CD4-positive, alpha-beta T cell treated with Interleukin-2 at 100 ng/mL for 4 hours (primary cell): ENCODE data around the gene CMYA5.

ENCODE experiments used
- DNase-seq: peaks from one replicate; pipeline ENCODE4 v3.0.0-alpha.2; 2020; ENCODE audit warnings: low spot score

Gene CMYA5

DNA sequence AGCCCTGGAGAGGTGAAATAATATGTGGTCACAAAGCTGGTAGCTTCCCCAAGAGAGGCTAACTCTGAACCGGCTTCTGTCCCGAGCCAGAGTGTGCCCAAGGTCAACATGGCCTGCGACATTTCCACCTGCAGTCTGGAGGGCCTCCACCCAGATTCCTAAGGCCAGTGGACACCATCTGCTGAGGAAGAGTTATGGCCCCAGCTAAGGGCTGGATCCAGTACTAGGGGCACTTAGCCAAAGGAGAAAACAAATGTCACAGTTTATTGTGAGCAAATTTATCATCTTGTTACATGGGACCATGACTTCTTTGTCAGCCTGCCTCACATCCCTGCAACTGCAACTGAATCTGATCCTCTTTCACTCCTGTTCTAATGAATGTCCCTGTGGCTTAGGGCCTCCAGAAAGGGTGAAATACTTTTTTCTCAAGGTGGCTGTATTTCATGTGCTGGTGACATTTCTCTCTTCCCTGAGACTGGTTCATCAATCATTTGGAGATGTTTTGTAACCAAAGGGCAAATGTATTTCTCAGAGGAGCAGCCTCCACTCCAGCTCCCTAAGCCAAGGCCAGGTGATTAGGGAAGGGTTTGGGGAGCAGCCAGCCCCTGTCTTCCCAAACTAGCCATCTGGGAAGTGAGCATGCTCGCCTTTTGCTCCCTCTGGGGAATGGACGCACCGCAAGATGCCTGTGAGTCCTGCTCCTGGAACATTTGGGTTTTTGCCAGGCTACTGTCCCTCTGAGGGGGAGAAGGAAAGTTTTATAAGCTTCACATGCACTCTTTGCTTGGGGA, 148.3 kb downstream of the CMYA5 start:
- DNase-seq: no peak

DNA sequence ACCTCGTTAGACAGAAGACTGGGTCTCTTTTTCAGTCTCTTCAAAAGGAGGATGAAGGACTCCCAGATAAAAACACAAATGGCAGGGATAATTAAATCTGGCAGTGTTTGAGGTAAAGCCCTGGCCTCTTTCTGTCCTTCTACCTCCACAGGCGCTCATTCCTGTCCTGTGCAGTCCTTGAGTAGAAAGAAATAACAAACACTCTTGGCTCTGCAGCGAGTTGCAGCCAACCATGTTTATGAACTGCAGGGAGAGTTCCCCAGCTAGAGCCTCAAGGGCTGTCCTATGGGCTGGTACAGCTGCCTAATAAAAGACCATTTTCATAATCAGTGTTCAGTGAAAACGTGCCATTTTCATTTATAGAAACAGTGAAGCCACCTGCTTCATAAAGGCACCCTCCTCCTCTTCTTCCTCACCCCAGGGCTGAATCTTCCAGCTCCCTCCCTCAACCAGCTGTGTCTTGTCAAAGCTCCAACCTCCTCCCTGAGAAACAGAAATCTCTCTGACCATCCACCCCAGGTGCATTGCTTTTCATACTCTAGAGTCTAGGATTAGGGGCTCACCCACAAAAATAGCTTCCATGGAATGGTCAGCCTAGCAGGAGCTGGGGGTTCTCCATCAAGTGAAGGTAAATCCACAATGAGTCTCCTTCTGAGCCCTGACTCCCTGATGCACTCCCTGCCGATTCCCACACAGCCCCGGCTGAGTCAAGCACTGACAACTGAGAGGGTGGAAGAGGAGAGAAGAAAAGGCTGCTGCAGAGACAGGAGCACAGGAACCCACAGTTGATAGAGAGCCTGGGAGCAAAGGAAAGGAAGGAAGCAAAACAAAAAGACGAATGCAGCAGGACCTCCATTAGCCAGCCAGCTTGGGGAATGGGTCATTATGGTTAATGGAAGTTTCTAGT, 150.7 kb downstream of the CMYA5 start:
- DNase-seq: no peak

DNA sequence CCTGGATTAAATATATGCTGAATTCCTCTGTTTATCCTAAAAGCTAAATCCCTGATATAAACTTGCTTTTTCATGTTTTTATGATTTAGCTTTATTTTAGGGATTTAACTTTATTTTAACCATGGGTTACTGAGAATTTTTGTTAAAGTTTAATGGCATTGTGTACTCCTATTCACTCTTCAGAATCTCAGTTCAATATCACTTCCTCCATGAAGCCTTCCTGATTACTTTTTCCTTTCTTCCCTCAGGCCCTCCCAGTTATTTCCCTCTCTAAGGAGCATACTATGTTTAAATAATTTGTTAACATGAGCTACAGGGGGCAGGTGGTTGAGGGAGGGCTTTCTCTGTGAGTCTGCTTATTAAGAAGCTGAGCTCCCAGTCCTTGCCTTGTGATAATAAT, 151.5 kb downstream of the CMYA5 start:
- DNase-seq: no peak

DNA sequence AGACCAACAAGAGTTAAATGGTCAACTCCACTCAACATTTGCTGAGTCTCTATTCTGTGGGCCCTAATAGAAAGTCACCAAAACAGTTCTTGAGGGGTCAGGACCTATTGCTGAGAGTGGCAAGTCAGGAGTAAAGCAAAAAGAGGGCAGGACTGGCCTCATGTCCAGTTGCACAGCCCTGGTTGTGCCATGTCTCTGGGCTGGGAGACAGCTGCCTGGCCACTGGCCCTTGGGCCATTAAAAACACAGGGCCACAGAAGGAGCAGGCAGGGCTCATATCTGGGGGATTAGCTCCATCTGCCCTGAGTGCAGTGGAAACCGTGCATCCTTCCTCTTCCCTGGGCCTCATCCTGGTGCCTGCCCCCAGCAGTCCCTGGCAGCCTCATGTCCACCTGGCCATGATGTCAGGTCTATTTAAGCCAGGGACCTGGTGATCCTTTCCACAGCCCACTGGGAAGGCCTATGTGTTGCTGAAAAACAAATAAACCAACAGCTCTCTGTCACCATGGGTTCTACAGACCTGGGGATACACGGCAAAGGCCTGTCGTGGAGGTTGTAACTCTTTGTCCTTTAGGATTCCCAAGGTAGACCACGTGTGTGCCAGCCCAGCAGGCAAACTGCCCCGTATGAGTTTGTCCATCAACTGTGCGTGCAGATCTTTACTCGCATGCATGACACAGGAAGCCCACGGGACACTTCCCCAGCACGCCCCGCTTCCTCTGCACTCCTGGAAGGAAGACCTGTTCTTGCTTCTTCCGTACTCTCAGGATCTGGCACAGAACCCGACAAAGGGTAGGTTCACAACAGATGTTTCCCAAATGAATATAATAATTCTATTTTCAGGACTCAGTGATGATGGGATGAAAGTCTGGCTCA, 152.6 kb downstream of the CMYA5 start:
- DNase-seq: no peak

DNA sequence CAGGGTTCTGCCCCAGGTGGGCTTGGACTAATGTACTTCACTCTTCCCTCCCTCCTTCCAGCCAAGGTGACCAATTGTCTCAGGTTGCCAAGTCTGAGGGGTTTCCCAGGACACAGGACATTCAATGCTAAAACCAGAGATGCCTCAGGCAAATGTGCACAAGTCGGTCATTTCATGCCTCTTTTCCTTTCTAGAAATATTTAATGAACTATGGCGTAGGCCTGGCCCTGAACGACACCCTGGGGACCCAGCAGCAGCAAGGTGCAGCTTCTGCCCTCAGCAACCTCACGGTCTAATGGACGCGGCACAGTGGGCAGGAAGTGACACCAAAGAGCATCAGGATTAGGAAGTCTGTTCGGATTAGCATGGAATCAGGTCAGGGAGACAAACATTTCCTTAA, 153.4 kb downstream of the CMYA5 start:
- DNase-seq: no peak

DNA sequence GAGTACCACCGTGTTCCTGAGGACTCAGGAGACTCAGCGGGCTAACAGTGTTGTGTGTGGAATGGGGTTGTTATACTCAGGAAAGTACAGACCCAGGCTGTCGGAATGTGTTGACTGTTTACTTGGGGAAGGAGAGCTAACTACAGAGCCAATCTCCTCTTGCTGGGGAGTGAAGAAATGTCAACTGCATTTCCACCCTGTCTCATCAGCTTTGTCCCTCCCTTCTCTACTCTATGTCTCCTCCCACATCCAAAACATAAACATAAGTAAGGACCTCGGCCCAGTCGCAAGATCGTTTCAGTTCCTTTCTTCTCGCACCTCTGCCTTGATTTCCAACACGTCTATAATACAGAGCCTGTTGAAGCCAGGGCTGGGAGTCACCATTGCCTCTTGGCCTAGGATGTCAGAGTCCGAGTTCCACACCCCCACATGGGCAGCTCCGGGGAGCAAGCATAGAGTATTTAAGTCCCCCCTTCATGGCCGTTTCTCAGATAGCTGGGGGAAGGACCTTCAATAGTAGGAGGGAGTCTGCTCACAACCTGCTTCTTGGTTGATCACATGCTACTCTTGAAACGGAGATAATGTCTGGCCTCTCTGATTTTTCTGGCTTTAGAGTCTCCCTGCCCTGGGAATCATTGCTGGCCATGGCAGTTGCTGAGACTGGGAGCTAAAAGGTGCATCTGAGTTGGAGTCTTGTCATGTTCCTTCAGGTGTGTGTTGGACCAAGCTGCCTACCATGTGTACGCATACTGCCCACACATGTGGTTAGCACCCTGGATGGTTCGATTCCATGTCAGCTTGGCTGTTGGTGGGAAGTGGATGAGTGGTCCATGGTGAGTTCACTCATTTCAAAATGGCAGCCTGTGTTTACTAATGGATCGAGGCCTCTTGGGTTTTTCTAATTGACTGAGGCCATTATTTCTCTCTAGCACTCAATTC, 154.1 kb downstream of the CMYA5 start:
- no peak for DNase-seq

DNA sequence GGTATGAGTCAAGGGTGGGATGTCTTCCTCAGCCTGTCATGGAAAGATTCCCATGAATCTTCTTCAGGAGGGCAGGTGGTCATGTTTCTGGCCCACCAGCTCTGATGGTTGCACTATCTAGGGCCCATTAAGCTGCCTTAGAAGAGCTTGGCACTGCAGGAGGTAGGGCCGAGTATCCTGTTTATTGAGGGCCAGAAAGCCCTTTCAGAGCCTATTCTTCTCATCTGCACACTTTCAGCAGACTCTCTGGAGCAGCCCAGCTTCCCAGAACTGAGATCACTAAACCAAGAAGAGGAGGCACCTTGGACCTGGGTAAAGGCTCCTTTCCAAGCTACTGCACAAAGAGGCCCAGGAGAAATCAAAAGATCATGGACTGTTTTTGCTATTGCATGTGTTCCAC, 154.9 kb downstream of the CMYA5 start:
- DNase-seq: no peak

DNA sequence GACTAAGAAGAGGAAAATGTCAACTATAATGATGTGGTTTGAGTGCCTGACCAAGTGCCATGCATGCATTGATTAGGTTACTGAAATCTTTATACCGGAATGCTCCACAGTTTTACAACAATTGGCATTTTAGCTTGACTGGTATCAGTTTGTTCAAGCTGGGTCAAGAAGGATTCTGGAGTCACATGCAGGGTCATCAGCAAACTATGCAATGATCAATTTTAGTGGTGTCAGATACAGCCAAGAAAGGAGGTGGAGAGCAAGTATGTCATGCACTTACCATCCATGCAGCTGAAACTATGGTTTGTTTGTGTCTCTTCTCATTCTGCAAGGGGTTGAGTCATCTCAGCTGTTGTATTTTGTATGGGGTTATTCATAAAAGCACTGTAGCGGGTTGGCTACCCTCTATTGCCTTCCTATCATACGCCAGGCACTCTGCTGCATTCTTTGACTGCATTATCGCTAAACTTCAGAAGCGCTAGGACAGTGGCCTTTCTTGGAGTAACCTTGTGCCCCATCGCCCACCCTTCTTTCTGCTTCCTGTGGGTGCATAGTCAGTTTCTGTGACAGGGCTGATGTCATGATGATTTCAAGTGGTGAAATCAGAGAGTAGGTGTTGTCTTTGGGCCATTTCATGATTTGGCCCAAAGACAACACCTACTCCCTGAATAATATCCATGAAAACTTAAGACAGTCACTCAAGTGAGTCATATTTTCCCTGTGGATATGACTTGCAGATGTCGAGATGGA, 156.0 kb downstream of the CMYA5 start:
- no peak for DNase-seq

DNA sequence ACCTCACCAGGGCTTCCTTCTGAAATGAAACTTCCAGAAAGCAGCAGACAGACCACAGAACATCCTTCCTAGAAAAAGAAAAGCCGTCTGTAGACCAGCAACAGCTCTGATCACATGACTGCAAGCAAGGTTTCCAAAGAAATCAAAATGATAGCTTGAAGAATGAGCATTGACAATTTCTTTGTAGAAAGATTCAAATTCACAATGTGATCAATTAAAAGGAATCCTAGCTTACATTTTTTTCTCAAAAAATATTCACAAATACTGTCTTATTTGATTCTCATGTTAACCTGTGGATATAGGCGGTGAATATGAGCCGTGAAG, 156.5 kb downstream of the CMYA5 start:
- no peak for DNase-seq

DNA sequence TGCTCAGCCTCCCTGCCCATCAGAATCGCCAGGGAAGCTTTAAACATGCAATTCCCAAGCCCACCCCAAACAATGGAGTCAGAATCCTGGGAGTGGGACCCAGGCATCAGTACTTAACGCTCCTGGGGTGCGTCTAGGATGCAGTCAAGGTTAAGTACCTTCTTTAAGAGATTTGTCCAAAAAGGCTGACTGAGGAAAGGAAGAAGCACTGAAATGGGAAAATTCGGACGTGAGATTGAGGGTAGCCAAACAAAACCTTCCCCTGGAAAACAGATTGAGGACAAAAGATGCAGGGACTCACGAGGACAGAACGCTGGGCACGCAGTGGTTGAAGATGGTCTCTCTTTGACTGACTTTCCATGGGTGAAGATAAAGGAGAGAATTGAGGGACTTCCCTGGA, 157.9 kb downstream of the CMYA5 start:
- DNase-seq: no peak

DNA sequence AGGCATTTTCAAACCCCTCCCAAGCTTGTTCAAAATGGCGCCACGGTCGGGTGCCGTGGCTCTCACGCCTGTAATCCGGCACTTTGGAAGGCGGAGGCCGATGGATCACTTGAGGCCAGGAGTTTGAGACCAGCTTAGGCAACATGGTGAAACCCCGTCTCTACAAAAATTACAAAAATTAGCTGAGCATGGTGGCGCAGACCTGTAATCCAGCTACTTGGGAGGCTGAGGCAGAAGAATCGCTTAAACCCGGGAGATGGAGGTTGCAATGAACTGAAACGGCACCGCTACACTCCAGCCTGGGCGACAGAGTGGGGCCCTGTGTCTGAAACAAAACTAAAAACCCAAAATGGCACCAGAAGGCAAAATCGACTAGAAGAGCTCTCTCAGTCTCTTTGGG, 159.4 kb downstream of the CMYA5 start:
- no peak for DNase-seq
